Omental fat pad (tissue), 4 donors: Measurements from ENCODE around the gene MED9. TPM values are rescaled to one million over a fixed set of nuclear protein-coding genes. Genes with fewer than 3 reads are reported as not detected.

Experiments used
- ATAC-seq: fragments of 150-250 bp; one replicate; pipeline ENCODE4 v1.9.1; 2016; ENCODE audit warnings: mild to moderate bottlenecking, moderate library complexity; ENCODE audit not compliant: low FRiP score
- DNase-seq: peaks from one replicate; pipeline ENCODE4 v3.0.0-alpha.2; 2019; ENCODE audit warnings: low spot score
- CTCF ChIP-seq, 3 donors: fragments of 450-650 bp; IDR thresholded peaks; one replicate each; pipeline ENCODE4 v1.5.1; 2016 to 2017; ENCODE audit warnings: antibody characterized with exemption in 3 of 3, mild to moderate bottlenecking in 3 of 3, moderate library complexity in 2 of 3
- total RNA-seq, 4 donors: library from RNA; depleted of rRNA; stranded (reverse); fragments of >200 nt; gene quantifications; one replicate each; pipeline ENCODE4 v1.1.0, GENCODE V29; 2016

MED9 gene
- total RNA-seq, 4 donors from 2014 or later, result 11.5 to 26.2 (median 16.2) TPM

GRCh38 chr17:17466511-17466910 is 10.3 kb upstream of the MED9 start:
- TF ChIP-seq CTCF (IDR thresholded peaks at IDR 0.05), result no peak
- ATAC-seq (no peak), DNase-seq (no peak)

GRCh38 chr17:17467016-17467415 is 9.8 kb upstream of the MED9 start:
- DNase-seq, result no peak
- no peak for ATAC-seq
- TF ChIP-seq CTCF (IDR thresholded peaks at IDR 0.05), result no peak

- ATAC-seq (no peak), DNase-seq (no peak)
- no peak for TF ChIP-seq CTCF (IDR thresholded peaks at IDR 0.05)
Measured at GRCh38 chr17:17467720-17468119, 9.1 kb upstream of the MED9 start.

- no peak for TF ChIP-seq CTCF (IDR thresholded peaks at IDR 0.05)
- ATAC-seq (no peak), DNase-seq (no peak)
Measured at GRCh38 chr17:17468217-17469010, 8.4 kb upstream of the MED9 start.

GRCh38 chr17:17469358-17469757 is 7.4 kb upstream of the MED9 start:
- ATAC-seq (no peak), DNase-seq (no peak)
- TF ChIP-seq CTCF (IDR thresholded peaks at IDR 0.05), result no peak

- ATAC-seq, result no peak
- TF ChIP-seq CTCF (IDR thresholded peaks at IDR 0.05), result no peak
- DNase-seq, result no peak
Measured at GRCh38 chr17:17469996-17470395, 6.8 kb upstream of the MED9 start.

GRCh38 chr17:17472333-17472920 is 4.4 kb upstream of the MED9 start:
- no peak for TF ChIP-seq CTCF (IDR thresholded peaks at IDR 0.05)
- ATAC-seq (no peak), DNase-seq (no peak)
